GM21381 (cell line): ENCODE data around the gene SRSF9.
"Not testable (repeated sequence)": the region's sequence is repeated elsewhere in the genome, so short reads cannot be mapped to it uniquely, and the experiment has no call there.

Experiments used
- ATAC-seq: cut with Tn5 transposase; IDR thresholded peaks from one replicate; pipeline ENCODE4 v1.9.1; 2021; ENCODE audit warnings: mild to moderate bottlenecking, moderate library complexity; ENCODE audit not compliant: unreplicated experiment

SRSF9 gene

DNA sequence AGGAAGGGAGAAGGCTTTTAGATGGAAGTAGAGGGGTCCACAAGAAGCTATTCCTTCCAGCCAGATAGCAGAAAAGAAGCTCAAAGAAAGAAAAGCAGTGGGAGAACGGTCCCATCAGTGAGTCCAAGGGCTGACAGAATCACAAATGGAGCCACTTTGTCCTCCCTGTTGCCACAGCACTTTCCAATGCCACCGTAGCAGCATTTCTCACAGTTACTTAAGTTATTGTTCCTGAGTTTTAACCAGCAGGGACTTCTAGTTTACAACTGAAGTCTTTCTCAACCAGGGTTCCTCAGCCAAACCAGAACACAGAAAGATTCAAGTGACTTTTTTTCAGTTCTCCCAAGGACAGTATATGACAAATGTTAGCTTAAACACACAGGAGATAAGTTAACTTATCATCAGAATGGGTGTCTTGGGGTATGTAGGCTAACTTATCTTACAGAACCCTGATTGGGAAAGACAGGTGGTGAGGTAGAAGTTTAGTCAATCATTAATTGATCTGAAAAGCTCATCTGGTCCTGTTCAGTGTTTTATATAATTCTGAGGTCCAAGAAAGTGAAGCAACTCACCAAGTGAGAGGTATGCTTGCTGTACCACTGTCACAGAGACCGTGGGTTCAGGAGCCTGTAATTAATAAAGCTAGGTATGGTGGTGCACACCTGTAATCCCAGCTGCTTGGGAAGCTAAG lies 16.3 kb downstream of the SRSF9 start:
- ATAC-seq = no peak

DNA sequence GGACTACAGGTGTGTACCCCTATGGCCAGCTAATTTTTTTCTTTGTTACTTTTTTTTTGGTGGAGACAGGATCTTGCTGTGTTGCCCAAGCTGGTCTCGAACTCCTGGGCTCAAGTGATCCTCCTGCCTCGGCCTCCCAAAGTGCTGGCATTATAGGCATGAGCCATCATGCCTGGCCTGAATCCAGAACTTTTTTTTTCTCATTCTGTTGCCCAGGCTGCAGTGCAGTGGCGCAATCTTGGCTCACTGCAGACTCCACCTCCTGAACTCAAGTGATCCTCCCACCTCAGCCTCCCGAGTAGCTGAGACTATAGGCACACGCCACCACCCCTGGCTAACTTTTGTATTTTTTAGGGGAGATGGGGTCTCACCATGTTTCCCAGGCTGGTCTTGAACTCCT lies 17.0 kb downstream of the SRSF9 start:
- ATAC-seq = not testable (repeated sequence)

GRCh38 chr12:120447992-120448391 lies 21.6 kb downstream of the SRSF9 start:
- ATAC-seq = no peak

DNA sequence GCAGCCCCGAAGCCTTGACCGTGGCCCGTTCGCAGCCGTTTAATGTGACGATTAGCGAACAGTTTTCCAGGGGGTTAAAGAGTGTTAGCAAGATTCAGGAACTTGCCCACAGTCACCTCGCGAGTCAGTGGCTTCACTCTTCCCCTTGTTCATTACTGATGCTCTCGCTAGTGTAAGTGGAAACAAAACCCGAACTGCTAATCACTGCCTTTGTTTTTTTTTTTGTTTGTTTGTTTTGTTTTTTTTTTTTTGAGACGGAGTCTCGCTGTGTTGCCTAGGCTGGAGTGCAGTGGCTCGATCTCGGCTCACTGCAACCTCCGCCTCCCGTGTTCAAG lies 22.7 kb downstream of the SRSF9 start:
- not testable (repeated sequence) for ATAC-seq

DNA sequence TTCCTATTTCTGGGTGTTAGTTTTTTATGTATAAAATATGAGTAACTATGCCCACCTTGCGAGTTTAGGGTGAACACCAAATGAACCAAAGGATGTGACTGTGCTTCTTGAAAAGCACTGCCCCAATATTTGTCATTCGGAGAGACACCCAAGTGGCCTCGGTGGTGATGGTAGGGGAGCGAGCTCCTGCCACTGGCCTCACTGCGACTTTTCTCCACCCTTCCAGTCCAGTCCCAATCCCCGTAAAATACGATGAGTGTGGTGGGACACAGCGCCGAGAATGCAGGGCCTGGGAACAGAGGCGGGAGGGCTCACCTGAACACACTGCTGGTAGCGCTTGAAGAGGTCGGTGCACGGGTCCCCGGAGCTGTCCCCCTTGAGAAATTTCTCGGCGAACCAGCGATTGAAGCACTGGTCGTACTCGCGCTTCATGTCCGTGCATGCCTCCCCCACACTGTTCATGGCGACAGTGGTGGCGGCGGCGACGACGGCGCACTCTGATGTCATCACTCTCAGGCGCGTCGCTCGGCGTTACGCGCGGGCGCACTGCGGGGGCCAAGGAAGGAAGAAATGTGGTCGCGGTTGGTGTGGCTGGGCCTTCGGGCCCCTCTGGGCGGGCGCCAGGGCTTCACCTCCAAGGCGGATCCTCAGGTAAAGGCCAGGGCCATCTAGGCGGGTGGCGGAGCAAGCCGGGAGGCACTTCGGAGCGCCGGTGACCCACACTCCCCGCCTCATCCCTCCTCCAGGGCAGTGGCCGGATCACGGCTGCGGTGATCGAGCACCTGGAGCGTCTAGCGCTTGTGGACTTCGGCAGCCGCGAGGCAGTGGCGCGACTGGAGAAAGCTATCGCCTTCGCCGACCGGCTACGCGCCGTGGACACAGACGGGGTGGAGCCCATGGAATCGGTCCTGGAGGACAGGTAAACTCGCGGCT lies 23.4 kb downstream of the SRSF9 start, which contains the start of the genes GATC and TRIAP1:
Gene GATC (plus strand): TSS at position 534 of the 933 bp plus-strand sequence. CDS start 37 bp downstream, at position 571.
Gene TRIAP1 (minus strand): TSS at position 474 of the 933 bp plus-strand sequence. CDS start 12 bp downstream, at position 462.
- peak; percentile 94 for ATAC-seq

GRCh38 chr12:120444676-120445075 lies 24.9 kb downstream of the SRSF9 start:
- ATAC-seq = no peak

DNA sequence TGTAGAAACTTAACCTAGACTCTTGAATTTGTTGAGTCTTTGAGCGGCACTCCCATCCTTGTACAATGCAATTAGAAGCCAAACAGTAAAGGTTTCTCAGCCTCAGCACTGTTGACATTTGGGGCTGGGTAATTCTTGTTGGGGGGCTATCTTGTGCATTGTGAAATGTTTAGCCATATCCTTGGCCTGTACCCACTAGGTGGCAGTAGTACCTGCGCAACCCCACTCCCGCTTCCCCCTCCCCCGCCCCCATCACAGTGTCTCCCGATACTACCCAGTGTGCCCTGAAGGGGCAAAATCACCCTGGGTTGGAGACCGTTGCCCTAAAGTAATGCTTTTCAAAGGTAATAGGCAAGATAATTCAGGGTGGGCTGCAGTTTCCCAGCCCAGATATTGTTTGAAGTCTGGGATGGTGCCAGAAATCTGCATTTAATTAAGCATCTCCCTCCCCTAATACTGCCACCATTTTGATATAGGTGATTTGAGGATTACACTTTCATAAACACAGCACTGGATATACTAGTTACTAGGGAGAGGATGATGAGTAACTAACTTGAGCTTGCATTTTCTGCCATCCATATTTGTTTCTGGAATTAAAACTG lies 29.8 kb downstream of the SRSF9 start:
- ATAC-seq = no peak

DNA sequence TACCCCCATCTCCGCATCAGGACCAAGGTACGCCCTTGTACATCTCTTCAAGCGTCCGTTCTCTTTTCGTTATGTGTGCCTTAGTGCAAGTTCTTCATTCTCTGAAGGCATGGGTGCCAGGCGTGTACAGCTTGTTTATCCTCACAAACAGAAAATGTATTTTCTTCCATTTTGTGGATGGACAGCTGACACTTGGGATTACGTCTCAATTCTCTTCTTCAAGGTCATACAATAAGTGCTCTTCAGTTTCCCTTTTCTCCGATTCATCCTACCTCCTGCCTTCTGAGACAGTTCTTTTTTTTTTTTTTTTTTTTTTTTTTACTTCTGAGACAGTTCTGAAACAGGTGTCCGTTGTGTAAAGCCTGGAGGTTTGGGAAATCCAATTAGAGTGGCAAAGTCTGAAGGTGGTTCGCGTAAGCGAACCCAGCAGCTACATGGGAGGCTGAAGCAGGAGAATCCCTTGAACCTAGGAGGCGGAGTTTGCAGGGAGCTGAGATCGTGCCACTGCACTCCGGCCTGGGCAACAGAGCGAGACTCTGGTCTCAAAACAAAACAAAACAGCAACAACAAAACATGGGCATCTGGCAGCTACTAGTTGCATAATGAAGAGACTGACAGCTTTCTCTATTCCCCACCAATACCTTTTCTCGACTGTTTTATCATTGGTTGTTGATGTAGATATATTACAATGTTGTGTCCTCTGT lies 30.9 kb downstream of the SRSF9 start:
- no peak for ATAC-seq

GRCh38 chr12:120437735-120438494 lies 31.6 kb downstream of the SRSF9 start, which contains the start of gene COX6A1:
Gene COX6A1 (plus strand): TSS chr12:120438113. CDS start chr12:120438127, 14 bp downstream.
- ATAC-seq = peak; percentile 90

DNA sequence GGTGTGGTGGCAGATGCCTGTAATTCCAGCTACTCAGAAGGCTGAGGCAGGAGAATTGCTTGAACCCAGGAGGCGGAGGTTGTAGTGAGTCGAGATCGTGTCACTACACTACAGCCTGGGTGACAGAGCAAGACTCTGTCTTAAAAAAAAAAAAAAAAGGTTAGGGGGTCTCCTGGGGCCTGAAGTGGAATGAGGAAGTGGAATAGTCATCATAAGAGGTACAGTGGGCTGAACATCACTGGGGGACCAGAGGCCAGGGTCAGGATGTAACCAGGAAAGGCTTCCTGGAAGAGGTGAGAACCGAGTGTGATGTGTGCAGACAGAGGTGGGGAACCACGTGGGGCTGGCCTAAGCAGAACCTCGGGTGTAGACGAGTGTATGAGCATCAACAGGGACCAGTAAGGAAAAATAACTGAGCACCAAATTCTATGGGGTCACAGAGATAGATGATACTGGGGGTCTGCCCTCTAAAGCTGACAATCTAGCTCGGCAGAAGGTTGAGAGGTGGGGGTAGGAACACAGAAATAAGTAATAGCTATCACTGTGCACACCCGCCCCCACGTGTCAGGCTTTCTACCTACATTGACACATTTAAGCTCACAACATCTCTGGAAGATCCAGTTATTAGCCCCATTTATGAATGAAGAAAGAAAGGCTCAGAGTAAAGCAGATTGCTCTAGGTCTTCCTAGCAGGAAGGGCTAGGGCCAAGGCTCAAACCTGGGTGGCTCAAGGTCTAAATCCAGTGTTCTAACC lies 36.6 kb downstream of the SRSF9 start:
- no peak for ATAC-seq

- no peak for ATAC-seq
These were observed 40.2 kb downstream of the SRSF9 start for GRCh38 chr12:120429368-120429767.

- ATAC-seq = no peak
These were observed 40.8 kb downstream of the SRSF9 start for GRCh38 chr12:120428597-120429229.

DNA sequence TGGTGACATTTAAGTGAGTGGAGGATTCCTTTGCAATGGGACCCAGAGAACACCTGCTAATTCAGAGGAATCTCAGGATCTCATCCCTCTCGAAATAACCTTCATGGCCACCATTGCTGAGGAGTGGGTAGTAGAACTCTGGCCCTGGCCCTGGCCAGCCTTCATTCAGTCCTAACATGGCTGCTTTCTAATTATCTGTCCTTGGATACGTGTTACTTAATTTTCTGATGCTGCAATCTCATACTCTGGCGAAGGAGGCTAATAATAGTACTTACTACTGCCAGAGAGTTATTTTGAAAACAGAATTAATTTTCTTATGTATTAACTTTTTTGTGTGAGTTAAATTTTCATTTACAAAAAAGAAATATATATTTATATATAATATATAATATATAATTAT lies 43.8 kb downstream of the SRSF9 start:
- no peak for ATAC-seq

- no peak for ATAC-seq
These were observed 46.6 kb downstream of the SRSF9 start for GRCh38 chr12:120422892-120423456.

DNA sequence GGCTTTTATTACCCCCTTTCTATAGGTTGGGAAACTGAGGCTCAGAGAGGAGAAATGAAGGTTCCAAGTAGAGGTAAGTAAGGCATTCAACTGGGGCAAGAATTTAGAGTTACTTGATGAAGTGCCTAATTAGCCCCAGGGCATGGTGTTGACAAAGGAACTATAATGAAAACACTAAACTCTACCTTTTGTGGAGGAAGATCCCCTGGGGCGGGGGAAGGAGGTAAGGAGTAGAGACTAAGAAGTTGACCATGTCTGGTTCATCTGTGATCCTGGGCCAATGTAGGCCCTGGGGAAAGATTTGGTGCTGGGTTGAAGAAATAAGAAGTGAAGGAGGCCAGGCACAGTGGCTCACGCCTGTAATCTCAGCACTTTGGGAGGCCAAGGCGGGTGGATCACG lies 47.8 kb downstream of the SRSF9 start:
- no peak for ATAC-seq

GRCh38 chr12:120417917-120418580 lies 51.5 kb downstream of the SRSF9 start:
- ATAC-seq = no peak

DNA sequence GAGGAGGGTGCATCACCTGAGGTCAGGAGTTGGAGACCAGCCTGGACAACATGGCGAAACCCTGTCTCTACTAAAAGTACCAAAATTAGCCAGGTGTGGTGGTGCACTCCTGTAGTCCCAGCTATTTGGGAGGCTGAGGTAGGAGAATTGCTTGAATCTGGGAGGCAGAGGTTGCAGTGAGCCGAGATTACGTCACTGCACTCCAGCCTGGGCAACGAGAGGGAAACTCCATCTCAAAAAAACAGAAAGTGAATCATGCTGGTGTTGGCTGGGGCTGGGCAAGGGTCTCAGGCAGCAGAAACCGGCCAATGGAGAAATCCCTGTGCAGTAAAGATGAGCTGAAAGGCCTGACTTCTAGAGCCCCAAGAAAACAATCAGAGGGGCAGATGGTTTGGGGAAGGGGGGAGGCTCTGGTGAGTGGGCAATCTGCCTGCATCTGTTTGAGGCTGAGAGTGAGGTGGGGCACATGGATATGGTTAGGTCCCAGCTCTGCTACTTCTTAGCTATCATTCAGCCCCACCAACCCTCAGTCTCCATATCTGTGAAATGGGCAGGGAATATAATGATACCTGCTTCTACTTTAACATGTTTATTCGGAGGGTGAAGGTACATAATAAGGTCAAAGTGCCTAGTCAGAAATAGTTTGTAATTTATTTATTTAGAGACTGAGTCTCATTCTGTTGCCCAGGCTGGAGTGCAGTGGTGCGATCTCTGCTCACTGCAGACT lies 52.9 kb downstream of the SRSF9 start:
- ATAC-seq = no peak
